ENCODE results near the gene SLC15A1. TPM values are rescaled to one million over a fixed set of nuclear protein-coding genes. Genes with fewer than 3 reads are reported as not detected.

SLC15A1 gene
- polyA plus RNA-seq, 2 of the 4 experiments (the other 2 are of a cell fraction), result 0.04 to 0.09 TPM

- 63% methylated on average over 5 of the region's 5 CpGs for WGBS (ENCODE audit: missing lambda C conversion rate)
- no peak overlapping the region for H3K4me2 ChIP-seq
- FAIRE-seq (no peak), DNase-seq (ENCODE audit: low read depth in 1 of 2, low spot score in 1 of 2) (no peak), ATAC-seq (no peak)
- ChIA-PET CTCF (interaction anchor here (0.6 to 1.8 kb wide), 2 partner anchors 14 to 263 kb away, joined by 5 to 6 read pairs; no protein-coding TSS in a partner anchor), POLR2A (no interaction called here)
- no peaks in the 10 kb centered on the region for H3K4me1 ChIP-seq
- TF ChIP-seq, protein P1, sequence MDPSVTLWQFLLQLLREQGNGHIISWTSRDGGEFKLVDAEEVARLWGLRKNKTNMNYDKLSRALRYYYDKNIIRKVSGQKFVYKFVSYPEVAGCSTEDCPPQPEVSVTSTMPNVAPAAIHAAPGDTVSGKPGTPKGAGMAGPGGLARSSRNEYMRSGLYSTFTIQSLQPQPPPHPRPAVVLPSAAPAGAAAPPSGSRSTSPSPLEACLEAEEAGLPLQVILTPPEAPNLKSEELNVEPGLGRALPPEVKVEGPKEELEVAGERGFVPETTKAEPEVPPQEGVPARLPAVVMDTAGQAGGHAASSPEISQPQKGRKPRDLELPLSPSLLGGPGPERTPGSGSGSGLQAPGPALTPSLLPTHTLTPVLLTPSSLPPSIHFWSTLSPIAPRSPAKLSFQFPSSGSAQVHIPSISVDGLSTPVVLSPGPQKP (IDR thresholded peaks at IDR 0.05; ENCODE audit: low read depth, low read length), result no peak
- TF ChIP-seq RFX5 (IDR thresholded peaks at IDR 0.05) (no peak), SREBF2 (IDR thresholded peaks at IDR 0.05) (no peak), ZC3H11A (IDR thresholded peaks at IDR 0.05) (no peak), PHF8 (IDR thresholded peaks at IDR 0.05; ENCODE audit: borderline replicate concordance, low read depth) (no peak), MAFK (IDR thresholded peaks at IDR 0.05; ENCODE audit: partially characterized antibody) (peak; percentile 32)
- no peak overlapping the region for H3K4me3 ChIP-seq
- no peak overlapping the region for H3K27ac ChIP-seq
- H3K9me3 ChIP-seq, result no peaks in the 10 kb centered on the region
Measured at GRCh38 chr13:98687319-98687718, 65.2 kb downstream of the SLC15A1 start.

DNA sequence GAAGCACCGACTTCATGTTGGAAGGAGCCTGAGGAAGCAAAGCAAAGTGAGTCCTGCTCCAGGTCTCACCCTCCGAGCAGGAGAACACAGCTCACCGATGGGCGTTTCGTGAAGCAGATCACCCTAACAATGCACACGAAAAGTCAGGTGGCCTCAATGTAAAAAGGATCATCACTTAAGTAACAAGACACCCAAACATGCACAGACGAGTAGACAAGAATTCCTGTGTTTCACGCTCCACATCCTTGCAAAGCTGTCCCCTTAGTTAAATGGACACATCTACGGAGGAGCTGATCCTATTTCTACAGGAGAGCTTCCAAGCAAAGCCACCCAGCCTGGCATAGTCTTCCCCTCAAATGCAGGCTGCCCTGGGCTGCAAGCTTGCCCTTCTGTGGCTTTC lies 66.2 kb downstream of the SLC15A1 start:
- ChIA-PET POLR2A (no interaction called here), CTCF (interaction anchor here (1.4 to 1.8 kb wide), 2 partner anchors 13 to 238 kb away, joined by 3 to 6 read pairs; no protein-coding TSS in a partner anchor)
- no peaks in the 10 kb centered on the region for H3K4me1 ChIP-seq
- WGBS (ENCODE audit: missing lambda C conversion rate), result 72% methylated on average over 9 of the region's 9 CpGs
- DNase-seq (ENCODE audit: low read depth in 1 of 2, low spot score in 1 of 2) (no peak), ATAC-seq (no peak), FAIRE-seq (no peak)
- no peak overlapping the region for H3K4me2 ChIP-seq
- H3K9me3 ChIP-seq, result no peaks in the 10 kb centered on the region
- no peak for TF ChIP-seq BCL3 (IDR thresholded peaks at IDR 0.05)
- no peak overlapping the region for H3K27ac ChIP-seq
- H3K4me3 ChIP-seq, result no peak overlapping the region

DNA sequence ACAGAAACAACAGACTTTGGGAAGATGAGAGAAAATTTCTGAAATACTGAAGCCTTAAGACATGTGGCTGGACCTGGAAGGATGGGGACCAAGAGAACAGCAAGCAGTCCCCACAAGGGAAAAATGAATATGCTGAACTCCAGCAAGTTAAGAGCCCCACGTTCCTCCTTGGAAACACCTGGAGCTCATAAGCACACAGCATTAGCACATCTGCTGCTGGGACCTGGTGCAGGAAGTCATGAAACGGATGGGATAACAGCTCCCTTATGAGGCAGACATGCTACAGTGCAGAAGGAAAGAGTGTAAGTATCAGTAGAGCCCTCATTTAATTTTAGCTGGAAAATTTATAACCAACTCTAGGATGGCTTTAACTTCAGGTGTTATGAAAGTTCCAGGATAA lies 67.3 kb downstream of the SLC15A1 start:
- CTCF ChIA-PET, result interaction anchor here (0.8 to 2.1 kb wide), 4 partner anchors 12 to 237 kb away, joined by 3 to 11 read pairs (median 4); no protein-coding TSS in a partner anchor
- no peak for FAIRE-seq
- POLR2A ChIA-PET, result no interaction called here

More for the DNA sequence above, 67.3 kb downstream of the SLC15A1 start:
- H3K4me2 ChIP-seq, result no peak overlapping the region
- no peak for DNase-seq (ENCODE audit: low read depth in 1 of 2, low spot score in 1 of 2)
- H3K9me3 ChIP-seq, result no peaks in the 10 kb centered on the region
- H3K4me3 ChIP-seq, result no peak overlapping the region
- WGBS (ENCODE audit: missing lambda C conversion rate), result 54% methylated on average over 2 of the region's 2 CpGs
- ATAC-seq, result no peak
- no peak overlapping the region for H3K27ac ChIP-seq
- no peak for TF ChIP-seq ZC3H11A (IDR thresholded peaks at IDR 0.05)
- no peak for TF ChIP-seq BHLHE40 (IDR thresholded peaks at IDR 0.05; ENCODE audit: low read depth, low read length)
- no peak for TF ChIP-seq CBX8 (IDR thresholded peaks at IDR 0.05)
- TF ChIP-seq RAD21 (conservative IDR thresholded peaks at IDR 0.05 in 1 of 2, IDR thresholded peaks at IDR 0.05 in 1 of 2), result no peak
- TF ChIP-seq RFX5 (IDR thresholded peaks at IDR 0.05), result no peak
- TF ChIP-seq, protein P2, sequence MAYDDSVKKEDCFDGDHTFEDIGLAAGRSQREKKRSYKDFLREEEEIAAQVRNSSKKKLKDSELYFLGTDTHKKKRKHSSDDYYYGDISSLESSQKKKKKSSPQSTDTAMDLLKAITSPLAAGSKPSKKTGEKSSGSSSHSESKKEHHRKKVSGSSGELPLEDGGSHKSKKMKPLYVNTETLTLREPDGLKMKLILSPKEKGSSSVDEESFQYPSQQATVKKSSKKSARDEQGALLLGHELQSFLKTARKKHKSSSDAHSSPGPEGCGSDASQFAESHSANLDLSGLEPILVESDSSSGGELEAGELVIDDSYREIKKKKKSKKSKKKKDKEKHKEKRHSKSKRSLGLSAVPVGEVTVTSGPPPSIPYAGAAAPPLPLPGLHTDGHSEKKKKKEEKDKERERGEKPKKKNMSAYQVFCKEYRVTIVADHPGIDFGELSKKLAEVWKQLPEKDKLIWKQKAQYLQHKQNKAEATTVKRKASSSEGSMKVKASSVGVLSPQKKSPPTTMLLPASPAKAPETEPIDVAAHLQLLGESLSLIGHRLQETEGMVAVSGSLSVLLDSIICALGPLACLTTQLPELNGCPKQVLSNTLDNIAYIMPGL (CRISPR knock-in tag; IDR thresholded peaks at IDR 0.05; ENCODE audit: borderline replicate concordance), result no peak
- no peak for TF ChIP-seq SMC3 (IDR thresholded peaks at IDR 0.05)
- TF ChIP-seq REST (IDR thresholded peaks at IDR 0.05), result no peak
- TF ChIP-seq SREBF2 (IDR thresholded peaks at IDR 0.05), result no peak
- no peak for TF ChIP-seq FOSB (CRISPR knock-in tag; IDR thresholded peaks at IDR 0.05)
- no peak for TF ChIP-seq POLR2A (IDR thresholded peaks at IDR 0.05; ENCODE audit: low read length)
- no peak for TF ChIP-seq MAZ (IDR thresholded peaks at IDR 0.05; ENCODE audit: borderline replicate concordance, low read depth, low read length)
- TF ChIP-seq NPAS2 (CRISPR knock-in tag; IDR thresholded peaks at IDR 0.05; ENCODE audit: borderline replicate concordance), result no peak
- TF ChIP-seq JUNB (IDR thresholded peaks at IDR 0.05), result no peak
- TF ChIP-seq BCL3 (IDR thresholded peaks at IDR 0.05), result no peak
- TF ChIP-seq, protein P3, sequence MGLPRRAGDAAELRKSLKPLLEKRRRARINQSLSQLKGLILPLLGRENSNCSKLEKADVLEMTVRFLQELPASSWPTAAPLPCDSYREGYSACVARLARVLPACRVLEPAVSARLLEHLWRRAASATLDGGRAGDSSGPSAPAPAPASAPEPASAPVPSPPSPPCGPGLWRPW (IDR thresholded peaks at IDR 0.05), result no peak
- H3K4me1 ChIP-seq, result no peaks in the 10 kb centered on the region

Measured in A549 (cell line).